Activated naive CD8-positive, alpha-beta T cell treated with anti-CD3 and anti-CD28 coated beads, Interleukin-2, amount 10 ng/mL, durations not matched to agents 7 days and 5 days (primary cell): ENCODE measurements around the gene PFDN4. TPM values are rescaled to one million over a fixed set of nuclear protein-coding genes. Genes with fewer than 3 reads are reported as not detected.
"Not testable (repeated sequence)": the region's sequence is repeated elsewhere in the genome, so short reads cannot be mapped to it uniquely, and the experiment has no call there.

Experiments used
- ATAC-seq: fragments of 150-1000 bp; cut with Tn5 transposase; one replicate; pipeline ENCODE4 v1.10.0; 2021; ENCODE audit warnings: low read depth, moderate library complexity
- POLR2A ChIA-PET: fragments of 350-600 bp; sonication (Branson Sonifier 250); formaldehyde crosslinking; loops from one replicate; lab custom pipeline; 2021; ENCODE audit warnings: antibody characterized with exemption; lab: Charles Lee
- DNase-seq: peaks from one replicate; pipeline ENCODE4 v3.0.0; 2021
- H3K27ac Mint-ChIP-seq: one replicate; pipeline ENCODE4 v1.8.0; 2022; ENCODE audit warnings: mild to moderate bottlenecking, mixed read lengths
- H3K27me3 Mint-ChIP-seq: one replicate; pipeline ENCODE4 v1.8.0; 2022; ENCODE audit warnings: mild to moderate bottlenecking, moderate library complexity, mixed read lengths
- H3K36me3 Mint-ChIP-seq: one replicate; pipeline ENCODE4 v1.8.0; 2021; ENCODE audit warnings: mild to moderate bottlenecking, mixed read lengths
- H3K4me1 Mint-ChIP-seq: one replicate; pipeline ENCODE4 v1.8.0; 2021; ENCODE audit warnings: mixed read lengths
- H3K4me3 Mint-ChIP-seq: one replicate; pipeline ENCODE4 v1.8.0; 2022; ENCODE audit warnings: mild to moderate bottlenecking, moderate library complexity, mixed read lengths
- H3K9me3 Mint-ChIP-seq: one replicate; pipeline ENCODE4 v1.8.0; 2021; ENCODE audit warnings: mixed read lengths
- total RNA-seq, 2 experiments: library from RNA; stranded (reverse); gene quantifications; one replicate each; pipeline ENCODE4 v1.2.3, GENCODE V29; 2021

The PFDN4 gene
- total RNA-seq, 2 experiments from 2014 or later: 16.5 to 18.6 TPM

GRCh38 chr20:54229566-54230160 lies 21.8 kb downstream of the PFDN4 start:
- DNase-seq: no peak
- POLR2A ChIA-PET: no interaction called here
- peaks cover 4% of the 10 kb centered on the region for H3K4me1 Mint-ChIP-seq
- peaks cover 2% of the 10 kb centered on the region for H3K27me3 Mint-ChIP-seq
- peaks cover 6% of the 10 kb centered on the region for H3K9me3 Mint-ChIP-seq
- no peaks in the 10 kb centered on the region for H3K36me3 Mint-ChIP-seq
- no peak overlapping the region for H3K4me3 Mint-ChIP-seq
- ATAC-seq: no peak
- H3K27ac Mint-ChIP-seq: no peak overlapping the region

GRCh38 chr20:54231036-54231435 lies 23.1 kb downstream of the PFDN4 start:
- Mint-ChIP-seq H3K9me3 (peaks cover 6% of the 10 kb centered on the region), H3K27ac (no peak overlapping the region), H3K4me3 (no peak overlapping the region), H3K36me3 (no peaks in the 10 kb centered on the region), H3K4me1 (peaks cover 4% of the 10 kb centered on the region), H3K27me3 (peaks cover 2% of the 10 kb centered on the region)
- POLR2A ChIA-PET: no interaction called here
- DNase-seq (no peak), ATAC-seq (no peak)

DNA sequence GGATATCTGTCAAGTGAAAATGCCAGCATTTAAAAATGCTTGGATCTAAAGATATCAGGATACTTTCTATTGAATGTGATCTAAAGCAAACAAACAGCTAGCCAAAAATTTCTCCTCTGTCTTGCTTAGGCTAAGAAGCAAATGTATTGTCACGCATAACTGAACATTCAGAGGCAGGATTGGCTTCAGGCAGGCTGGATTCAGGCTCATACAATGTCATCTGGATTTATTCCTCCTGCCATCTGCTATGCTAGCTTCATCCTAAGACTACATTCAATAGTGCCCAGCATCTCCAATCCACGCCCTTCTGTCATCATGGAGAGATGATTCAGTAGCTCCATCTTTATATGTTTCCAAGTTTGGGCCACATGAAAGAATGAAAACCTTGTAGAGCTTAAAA lies 27.1 kb downstream of the PFDN4 start:
- no peaks in the 10 kb centered on the region for H3K36me3 Mint-ChIP-seq
- POLR2A ChIA-PET: no interaction called here
- H3K4me3 Mint-ChIP-seq: no peak overlapping the region
- peaks cover 6% of the 10 kb centered on the region for H3K27me3 Mint-ChIP-seq
- ATAC-seq (no peak), DNase-seq (no peak)
- no peaks in the 10 kb centered on the region for H3K4me1 Mint-ChIP-seq
- peaks cover 5% of the 10 kb centered on the region for H3K9me3 Mint-ChIP-seq
- no peak overlapping the region for H3K27ac Mint-ChIP-seq

GRCh38 chr20:54237116-54237943 lies 29.4 kb downstream of the PFDN4 start:
- Mint-ChIP-seq H3K4me1 (no peaks in the 10 kb centered on the region), H3K27ac (no peak overlapping the region), H3K36me3 (no peaks in the 10 kb centered on the region), H3K4me3 (no peak overlapping the region), H3K9me3 (peaks cover 6% of the 10 kb centered on the region), H3K27me3 (peaks cover 9% of the 10 kb centered on the region)
- POLR2A ChIA-PET: no interaction called here
- ATAC-seq: no peak
- no peak for DNase-seq

- POLR2A ChIA-PET: no interaction called here
- H3K9me3 Mint-ChIP-seq: peaks cover 3% of the 10 kb centered on the region
- ATAC-seq (no peak), DNase-seq (no peak)
- H3K27ac Mint-ChIP-seq: no peak overlapping the region
- no peak overlapping the region for H3K4me3 Mint-ChIP-seq
- H3K4me1 Mint-ChIP-seq: no peaks in the 10 kb centered on the region
- H3K36me3 Mint-ChIP-seq: no peaks in the 10 kb centered on the region
- H3K27me3 Mint-ChIP-seq: peaks cover 4% of the 10 kb centered on the region
These were observed 36.2 kb downstream of the PFDN4 start for GRCh38 chr20:54244113-54244512.

DNA sequence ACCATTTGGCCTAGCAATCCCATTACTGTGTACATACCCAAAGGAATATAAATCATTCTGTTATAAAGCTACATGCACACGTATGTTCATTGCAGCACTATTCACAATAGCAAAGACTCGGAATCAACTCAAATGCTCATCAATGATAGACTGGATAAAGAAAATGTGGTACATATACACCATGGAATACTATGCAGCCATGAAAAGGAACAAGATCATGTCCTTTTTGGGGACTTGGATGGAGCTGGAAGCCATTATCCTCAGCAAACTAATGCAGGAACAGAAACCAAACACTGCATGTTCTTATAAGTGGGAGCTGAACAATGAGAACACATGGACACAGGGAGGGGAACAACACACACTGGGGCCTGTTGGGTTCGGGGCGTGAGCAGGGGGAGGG lies 40.8 kb downstream of the PFDN4 start:
- H3K9me3 Mint-ChIP-seq, ATAC-seq, DNase-seq, H3K36me3 Mint-ChIP-seq, H3K27me3 Mint-ChIP-seq, POLR2A ChIA-PET, H3K27ac Mint-ChIP-seq, H3K4me3 Mint-ChIP-seq, H3K4me1 Mint-ChIP-seq: not testable (repeated sequence)

DNA sequence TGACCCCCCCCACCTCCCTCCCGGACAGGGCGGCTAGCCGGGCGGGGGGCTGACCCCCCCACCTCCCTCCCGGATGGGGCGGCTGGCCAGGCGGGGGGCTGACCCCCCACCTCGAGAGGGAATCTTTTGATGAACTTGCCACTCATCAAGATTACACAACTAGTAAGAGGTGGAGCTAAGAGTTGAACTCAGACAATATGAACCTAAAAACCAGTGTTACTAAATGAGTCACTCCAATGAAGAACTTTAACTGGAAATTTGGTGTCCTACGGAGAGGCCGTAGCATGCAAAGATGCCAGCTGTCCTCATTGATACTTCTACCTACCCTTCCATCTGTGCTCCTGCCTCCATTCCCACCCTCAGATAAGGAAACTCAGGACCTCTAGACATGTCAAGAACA lies 42.8 kb downstream of the PFDN4 start:
- Mint-ChIP-seq H3K4me3 (no peak overlapping the region), H3K27me3 (no peaks in the 10 kb centered on the region), H3K9me3 (no peaks in the 10 kb centered on the region), H3K4me1 (no peaks in the 10 kb centered on the region), H3K36me3 (no peaks in the 10 kb centered on the region), H3K27ac (no peak overlapping the region)
- POLR2A ChIA-PET: no interaction called here
- no peak for DNase-seq
- ATAC-seq: no peak

DNA sequence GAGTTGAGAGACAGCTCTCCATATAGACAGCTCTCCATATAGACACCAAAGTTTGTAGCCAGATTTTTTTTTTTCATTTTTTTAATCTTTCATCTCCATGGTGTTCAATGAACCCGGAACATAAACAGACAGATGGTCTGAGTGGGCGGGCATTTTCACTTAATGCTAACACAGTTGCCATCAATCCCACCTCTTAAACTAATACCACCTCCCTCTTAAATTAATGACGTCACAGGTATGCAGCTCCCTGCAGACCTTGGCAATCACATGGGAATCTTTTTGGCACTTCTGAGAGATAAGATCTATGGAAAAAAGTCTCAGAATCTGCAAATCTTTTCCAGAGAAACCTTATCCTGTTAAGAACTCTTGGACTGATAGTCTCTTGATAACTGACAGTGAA lies 43.2 kb downstream of the PFDN4 start:
- POLR2A ChIA-PET: no interaction called here
- H3K27ac Mint-ChIP-seq: no peak overlapping the region
- ATAC-seq (no peak), DNase-seq (no peak)
- H3K4me1 Mint-ChIP-seq: no peaks in the 10 kb centered on the region
- H3K4me3 Mint-ChIP-seq: no peak overlapping the region
- no peaks in the 10 kb centered on the region for H3K27me3 Mint-ChIP-seq
- H3K9me3 Mint-ChIP-seq: no peaks in the 10 kb centered on the region
- H3K36me3 Mint-ChIP-seq: no peaks in the 10 kb centered on the region

DNA sequence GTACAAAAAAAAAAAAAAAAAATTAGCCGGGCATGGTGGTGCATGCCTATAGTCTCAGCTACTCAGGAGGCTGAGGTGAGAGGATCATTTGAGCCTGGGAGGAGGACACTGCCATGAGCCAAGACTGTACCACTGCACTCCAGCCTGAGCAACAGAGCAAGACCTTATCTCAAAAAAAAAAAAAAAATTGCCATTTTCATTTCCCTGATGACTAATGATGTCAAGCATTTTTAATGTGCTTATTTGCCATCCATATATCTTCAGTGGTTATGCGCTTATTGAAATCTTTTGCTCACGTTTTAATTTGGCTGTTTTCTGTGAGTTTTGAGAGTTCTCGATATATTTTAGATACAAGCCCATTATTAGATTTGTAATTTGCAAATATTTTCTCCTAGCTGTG lies 46.7 kb downstream of the PFDN4 start:
- ATAC-seq: no peak
- no peak overlapping the region for H3K4me3 Mint-ChIP-seq
- POLR2A ChIA-PET: no interaction called here

DNA sequence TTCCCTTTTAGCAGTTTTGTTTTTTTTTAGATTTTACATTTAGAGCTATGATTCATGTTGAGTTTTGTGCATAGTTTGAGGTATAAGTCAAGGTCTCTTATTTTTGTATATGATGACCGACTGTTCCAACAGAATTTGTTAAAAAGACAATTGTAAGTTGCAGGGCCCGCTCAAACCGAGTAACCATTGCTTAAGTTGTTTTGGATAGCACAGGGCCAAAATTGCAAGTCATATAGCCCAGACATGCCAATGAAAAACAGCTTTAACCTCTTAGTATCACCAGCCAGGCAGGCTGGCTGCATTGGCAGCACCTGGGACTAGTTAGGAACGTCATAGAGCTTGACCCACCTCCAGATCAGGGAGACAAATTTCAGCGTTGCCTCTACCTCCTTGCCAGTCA lies 47.3 kb downstream of the PFDN4 start:
- POLR2A ChIA-PET: no interaction called here
- no peaks in the 10 kb centered on the region for H3K4me1 Mint-ChIP-seq
- H3K9me3 Mint-ChIP-seq: no peaks in the 10 kb centered on the region
- H3K27me3 Mint-ChIP-seq: no peaks in the 10 kb centered on the region
- H3K36me3 Mint-ChIP-seq: no peaks in the 10 kb centered on the region
- H3K4me3 Mint-ChIP-seq: no peak overlapping the region
- no peak for ATAC-seq
- DNase-seq: no peak
- no peak overlapping the region for H3K27ac Mint-ChIP-seq

More for the DNA sequence above, 46.7 kb downstream of the PFDN4 start:
- no peak overlapping the region for H3K27ac Mint-ChIP-seq
- no peaks in the 10 kb centered on the region for H3K36me3 Mint-ChIP-seq
- DNase-seq: no peak
- no peaks in the 10 kb centered on the region for H3K4me1 Mint-ChIP-seq
- H3K27me3 Mint-ChIP-seq: no peaks in the 10 kb centered on the region
- H3K9me3 Mint-ChIP-seq: no peaks in the 10 kb centered on the region

GRCh38 chr20:54256202-54256601 lies 48.3 kb downstream of the PFDN4 start:
- no peak for ATAC-seq
- POLR2A ChIA-PET: no interaction called here
- DNase-seq: no peak
- Mint-ChIP-seq H3K36me3 (no peaks in the 10 kb centered on the region), H3K27me3 (no peaks in the 10 kb centered on the region), H3K27ac (no peak overlapping the region), H3K4me1 (no peaks in the 10 kb centered on the region), H3K4me3 (no peak overlapping the region), H3K9me3 (no peaks in the 10 kb centered on the region)

DNA sequence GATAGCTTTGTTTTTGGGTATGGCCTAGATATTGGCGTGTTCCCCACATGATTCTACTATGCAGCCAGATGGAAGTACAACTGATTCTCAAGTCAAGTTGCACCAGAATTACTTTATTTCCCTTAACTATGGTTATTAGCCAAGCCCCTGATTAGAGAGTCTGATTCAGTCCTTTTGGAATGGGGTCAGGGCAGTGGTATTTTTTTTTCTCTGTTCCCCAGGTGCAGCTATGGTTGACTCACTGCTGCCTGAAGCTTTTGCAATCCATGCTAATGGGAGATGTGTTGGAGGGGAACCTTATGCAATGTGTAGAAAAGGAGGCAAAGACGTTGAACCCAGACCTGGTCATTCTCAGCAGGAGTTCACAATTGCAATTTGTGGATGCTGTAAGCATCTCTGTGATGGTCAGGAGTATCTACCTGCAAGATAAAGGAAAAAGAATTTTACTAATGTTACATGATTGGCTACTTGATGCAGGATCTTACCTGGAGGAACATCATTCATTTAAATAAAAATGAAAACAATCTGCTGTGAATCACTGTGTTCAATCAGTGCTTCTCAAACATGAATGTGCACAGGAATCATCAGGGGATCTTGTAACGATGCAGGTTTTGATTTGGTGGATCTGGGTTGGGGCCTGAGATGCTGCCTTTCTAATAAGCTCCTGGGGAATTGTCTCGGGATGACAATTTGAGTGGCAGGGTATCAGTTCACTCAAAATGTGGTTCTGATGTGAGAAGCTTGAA lies 49.4 kb downstream of the PFDN4 start:
- Mint-ChIP-seq H3K9me3 (no peaks in the 10 kb centered on the region), H3K36me3 (no peaks in the 10 kb centered on the region), H3K4me3 (no peak overlapping the region), H3K27ac (no peak overlapping the region), H3K4me1 (no peaks in the 10 kb centered on the region), H3K27me3 (no peaks in the 10 kb centered on the region)
- POLR2A ChIA-PET: no interaction called here
- no peak for ATAC-seq
- no peak for DNase-seq

DNA sequence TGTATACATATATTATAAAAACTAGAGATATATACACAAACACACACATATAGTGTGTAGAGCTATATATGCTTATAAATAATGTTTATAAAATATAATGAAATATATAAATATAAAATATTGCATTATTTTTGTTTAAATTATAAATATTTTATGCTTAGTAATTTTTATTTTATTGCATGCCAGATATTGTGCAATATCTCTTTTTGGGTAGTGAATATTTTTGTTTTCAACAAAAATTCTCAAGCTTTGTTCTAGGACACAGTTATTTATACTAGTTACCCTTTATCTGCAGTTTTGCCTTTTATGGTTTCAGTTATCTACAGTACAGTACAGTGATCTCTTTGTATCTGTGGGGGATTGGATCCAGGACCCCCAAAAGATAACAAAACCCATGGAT lies 52.2 kb downstream of the PFDN4 start:
- H3K4me1 Mint-ChIP-seq: no peaks in the 10 kb centered on the region
- POLR2A ChIA-PET: no interaction called here
- H3K27me3 Mint-ChIP-seq: no peaks in the 10 kb centered on the region
- no peaks in the 10 kb centered on the region for H3K9me3 Mint-ChIP-seq
- ATAC-seq (no peak), DNase-seq (no peak)
- no peaks in the 10 kb centered on the region for H3K36me3 Mint-ChIP-seq
- no peak overlapping the region for H3K4me3 Mint-ChIP-seq
- H3K27ac Mint-ChIP-seq: no peak overlapping the region

GRCh38 chr20:54262671-54263070 lies 54.8 kb downstream of the PFDN4 start:
- no peak overlapping the region for H3K4me3 Mint-ChIP-seq
- DNase-seq: no peak

More at GRCh38 chr20:54262671-54263070, 54.8 kb downstream of the PFDN4 start:
- no peak for ATAC-seq
- POLR2A ChIA-PET: no interaction called here
- H3K36me3 Mint-ChIP-seq: no peaks in the 10 kb centered on the region
- no peaks in the 10 kb centered on the region for H3K4me1 Mint-ChIP-seq
- no peaks in the 10 kb centered on the region for H3K27me3 Mint-ChIP-seq
- H3K9me3 Mint-ChIP-seq: no peaks in the 10 kb centered on the region
- no peak overlapping the region for H3K27ac Mint-ChIP-seq
